CD4-positive, CD25-positive, alpha-beta regulatory T cell (primary cell): ENCODE results near the gene MICAL3. TPM values are rescaled to one million over a fixed set of nuclear protein-coding genes. Genes with fewer than 3 reads are reported as not detected.
"Not testable (repeated sequence)": the region's sequence is repeated elsewhere in the genome, so short reads cannot be mapped to it uniquely, and the experiment has no call there.

ENCODE experiments used
- ATAC-seq, 2 donors: fragments of 150-1000 bp; cut with Tn5 transposase; one replicate each; pipeline ENCODE4 v1.10.0; 2021; ENCODE audit warnings: low read depth in 2 of 2, moderate number of reproducible peaks in 2 of 2, moderate library complexity in 1 of 2
- DNase-seq, 3 donors: peaks; one replicate each; pipeline versions ENCODE4 v3.0.0 to v3.0.0-alpha.2; 2012 to 2022; ENCODE audit warnings: mixed read lengths in 1 of 3
- H3K27ac ChIP-seq: one replicate; pipeline ENCODE4 v1.7.0; 2013; ENCODE audit warnings: mild to moderate bottlenecking, low read length; ENCODE audit not compliant: insufficient read depth, poor library complexity, severe bottlenecking
- H3K27me3 ChIP-seq: one replicate; pipeline ENCODE4 v1.7.0; 2013; ENCODE audit warnings: low read length; ENCODE audit not compliant: control insufficient read depth, insufficient read depth
- H3K36me3 ChIP-seq: one replicate; pipeline ENCODE4 v1.7.0; 2013; ENCODE audit warnings: mild to moderate bottlenecking, low read length, moderate library complexity; ENCODE audit not compliant: control insufficient read depth, insufficient read depth
- H3K4me1 ChIP-seq: 2 replicates; pipeline ENCODE4 v1.7.0; 2013; ENCODE audit warnings: mild to moderate bottlenecking, low read length; ENCODE audit not compliant: insufficient read depth, control insufficient read depth, poor library complexity, severe bottlenecking
- H3K4me3 ChIP-seq: one replicate; pipeline ENCODE4 v1.7.0; 2013; ENCODE audit warnings: low read depth, mild to moderate bottlenecking, low read length, moderate library complexity
- H3K9me3 ChIP-seq, 2 experiments: 1 replicate in 1 of 2; 2 replicates in 1 of 2; pipeline ENCODE4 v1.7.0; 2013; ENCODE audit warnings: low read length in 2 of 2, mild to moderate bottlenecking in 1 of 2, moderate library complexity in 1 of 2; ENCODE audit not compliant: control insufficient read depth in 2 of 2
- H3K27ac Mint-ChIP-seq, 3 donors: one replicate each; pipeline ENCODE4 v1.8.0; 2020 to 2022; ENCODE audit warnings: mild to moderate bottlenecking in 3 of 3, mixed read lengths in 3 of 3, moderate library complexity in 2 of 3
- H3K27me3 Mint-ChIP-seq: one replicate; pipeline ENCODE4 v1.8.0; 2022; ENCODE audit warnings: mild to moderate bottlenecking, mixed read lengths
- H3K36me3 Mint-ChIP-seq: one replicate; pipeline ENCODE4 v1.8.0; 2020; ENCODE audit warnings: mixed read lengths
- H3K4me1 Mint-ChIP-seq, 4 donors: one replicate each; pipeline ENCODE4 v1.8.0; 2020 to 2022; ENCODE audit warnings: mixed read lengths in 4 of 4, mild to moderate bottlenecking in 1 of 4
- H3K4me3 Mint-ChIP-seq, 4 donors: one replicate each; pipeline ENCODE4 v1.8.0; 2020 to 2022; ENCODE audit warnings: mild to moderate bottlenecking in 4 of 4, mixed read lengths in 4 of 4, moderate library complexity in 3 of 4
- H3K9me3 Mint-ChIP-seq, 7 donors: one replicate each; pipeline ENCODE4 v1.8.0; 2020 to 2022; ENCODE audit warnings: mixed read lengths in 7 of 7, mild to moderate bottlenecking in 3 of 7, moderate library complexity in 2 of 7
- polyA plus RNA-seq, 4 donors: library from polyadenylated mRNA; unstranded; fragments of 300-500 nt; fragmentation: Illumina TruSeq; gene quantifications; one replicate each; pipeline ENCODE4 v1.2.3, GENCODE V29; 2021
- total RNA-seq: library from RNA; stranded (reverse); gene quantifications from one replicate; pipeline ENCODE4 v1.2.3, GENCODE V29; 2022

MICAL3 gene
- total and polyA plus RNA-seq, 5 donors from 2014 or later: 0.71 to 39.9 (median 1.8) TPM

GRCh38 chr22:17876878-17877855 is 147.2 kb downstream of the MICAL3 start:
- not testable (repeated sequence) for H3K27me3 Mint-ChIP-seq, DNase-seq, H3K9me3 ChIP-seq, H3K4me3 Mint-ChIP-seq, H3K27me3 ChIP-seq, H3K27ac ChIP-seq, H3K4me1 Mint-ChIP-seq, H3K4me1 ChIP-seq, H3K9me3 Mint-ChIP-seq, H3K4me3 ChIP-seq, ATAC-seq, H3K27ac Mint-ChIP-seq
- H3K36me3 Mint-ChIP-seq: peaks cover 11% of the 10 kb centered on the region
- H3K36me3 ChIP-seq: peaks cover 28% of the 10 kb centered on the region

GRCh38 chr22:17876306-17876831 is 148.0 kb downstream of the MICAL3 start:
- DNase-seq (no peak), ATAC-seq (no peak)
- peaks cover 0 to under 1% (median 0%) of the 10 kb centered on the region in 4 donors for H3K4me1 Mint-ChIP-seq
- Histone ChIP-seq H3K4me3 (no peak overlapping the region), H3K27ac (no peak overlapping the region), H3K4me1 (no peaks in the 10 kb centered on the region), H3K9me3 (no peaks in the 10 kb centered on the region), H3K27me3 (no peaks in the 10 kb centered on the region), H3K36me3 (peaks cover 36% of the 10 kb centered on the region)
- H3K27ac Mint-ChIP-seq: no peak overlapping the region
- H3K9me3 Mint-ChIP-seq: peaks cover 0 to 1% (median 0%) of the 10 kb centered on the region in 7 donors
- no peak overlapping the region for H3K4me3 Mint-ChIP-seq
- peaks cover 13% of the 10 kb centered on the region for H3K36me3 Mint-ChIP-seq
- H3K27me3 Mint-ChIP-seq: no peaks in the 10 kb centered on the region

GRCh38 chr22:17875631-17876030 is 148.7 kb downstream of the MICAL3 start:
- Histone ChIP-seq H3K9me3 (no peaks in the 10 kb centered on the region), H3K27ac (no peak overlapping the region), H3K36me3 (peaks cover 35% of the 10 kb centered on the region), H3K4me3 (no peak overlapping the region), H3K27me3 (no peaks in the 10 kb centered on the region), H3K4me1 (no peaks in the 10 kb centered on the region)
- Mint-ChIP-seq H3K4me1 (peaks cover 0 to 2% (median 0%) of the 10 kb centered on the region in 4 donors), H3K27ac (no peak overlapping the region), H3K36me3 (peaks cover 16% of the 10 kb centered on the region), H3K27me3 (no peaks in the 10 kb centered on the region), H3K9me3 (peaks cover 0 to 2% (median 0%) of the 10 kb centered on the region in 7 donors), H3K4me3 (no peak overlapping the region)
- no peak for DNase-seq
- ATAC-seq: no peak

GRCh38 chr22:17875156-17875555 is 149.2 kb downstream of the MICAL3 start:
- DNase-seq: no peak
- no peaks in the 10 kb centered on the region for H3K4me1 ChIP-seq
- peaks cover 38% of the 10 kb centered on the region for H3K36me3 ChIP-seq
- Mint-ChIP-seq H3K36me3 (peaks cover 18% of the 10 kb centered on the region), H3K27ac (no peak overlapping the region), H3K4me1 (peaks cover 0 to 4% (median 0%) of the 10 kb centered on the region in 4 donors), H3K27me3 (no peaks in the 10 kb centered on the region), H3K9me3 (peaks cover 0 to 2% (median 0%) of the 10 kb centered on the region in 7 donors), H3K4me3 (no peak overlapping the region)
- no peak overlapping the region for H3K4me3 ChIP-seq
- no peaks in the 10 kb centered on the region for H3K9me3 ChIP-seq
- ATAC-seq: no peak
- H3K27ac ChIP-seq: no peak overlapping the region
- no peaks in the 10 kb centered on the region for H3K27me3 ChIP-seq

GRCh38 chr22:17874231-17874905 is 150.0 kb downstream of the MICAL3 start:
- H3K27me3 ChIP-seq: no peaks in the 10 kb centered on the region
- H3K4me1 ChIP-seq: no peaks in the 10 kb centered on the region
- Mint-ChIP-seq H3K27me3 (no peaks in the 10 kb centered on the region), H3K36me3 (peaks cover 15% of the 10 kb centered on the region), H3K4me1 (peaks cover 0 to 5% (median 0%) of the 10 kb centered on the region in 4 donors), H3K9me3 (peaks cover 0 to 2% (median 0%) of the 10 kb centered on the region in 7 donors), H3K27ac (no peak overlapping the region), H3K4me3 (no peak overlapping the region)
- H3K36me3 ChIP-seq: peaks cover 38% of the 10 kb centered on the region
- H3K4me3 ChIP-seq: no peak overlapping the region
- H3K9me3 ChIP-seq: no peaks in the 10 kb centered on the region
- ATAC-seq (no peak), DNase-seq (no peak)
- no peak overlapping the region for H3K27ac ChIP-seq

GRCh38 chr22:17873804-17874203 is 150.6 kb downstream of the MICAL3 start:
- H3K27me3 ChIP-seq: no peaks in the 10 kb centered on the region
- Mint-ChIP-seq H3K9me3 (peaks cover 0 to 2% (median 0%) of the 10 kb centered on the region in 7 donors), H3K36me3 (peaks cover 17% of the 10 kb centered on the region), H3K27ac (no peak overlapping the region), H3K4me1 (peaks cover 0 to 5% (median 0%) of the 10 kb centered on the region in 4 donors), H3K4me3 (no peak overlapping the region), H3K27me3 (no peaks in the 10 kb centered on the region)
- H3K9me3 ChIP-seq: no peaks in the 10 kb centered on the region
- ATAC-seq (no peak), DNase-seq (no peak)
- peaks cover 38% of the 10 kb centered on the region for H3K36me3 ChIP-seq
- H3K27ac ChIP-seq: no peak overlapping the region
- no peak overlapping the region for H3K4me3 ChIP-seq
- H3K4me1 ChIP-seq: no peaks in the 10 kb centered on the region

- H3K4me3 ChIP-seq: no peak overlapping the region
- no peaks in the 10 kb centered on the region for H3K9me3 ChIP-seq
- H3K4me1 Mint-ChIP-seq: peaks cover 0 to 5% (median 0%) of the 10 kb centered on the region in 4 donors
- H3K27me3 ChIP-seq: no peaks in the 10 kb centered on the region
- no peaks in the 10 kb centered on the region for H3K4me1 ChIP-seq
- ATAC-seq (no peak), DNase-seq (no peak)
- peaks cover 0 to 2% (median 0%) of the 10 kb centered on the region in 7 donors for H3K9me3 Mint-ChIP-seq
- H3K27me3 Mint-ChIP-seq: no peaks in the 10 kb centered on the region
- H3K36me3 Mint-ChIP-seq: peaks cover 17% of the 10 kb centered on the region
- no peak overlapping the region for H3K4me3 Mint-ChIP-seq
- H3K27ac Mint-ChIP-seq: no peak overlapping the region
- H3K36me3 ChIP-seq: peaks cover 40% of the 10 kb centered on the region
- H3K27ac ChIP-seq: no peak overlapping the region
Measured at GRCh38 chr22:17873116-17873515, 151.2 kb downstream of the MICAL3 start.
